ENCODE data around the gene TELO2.

DNA sequence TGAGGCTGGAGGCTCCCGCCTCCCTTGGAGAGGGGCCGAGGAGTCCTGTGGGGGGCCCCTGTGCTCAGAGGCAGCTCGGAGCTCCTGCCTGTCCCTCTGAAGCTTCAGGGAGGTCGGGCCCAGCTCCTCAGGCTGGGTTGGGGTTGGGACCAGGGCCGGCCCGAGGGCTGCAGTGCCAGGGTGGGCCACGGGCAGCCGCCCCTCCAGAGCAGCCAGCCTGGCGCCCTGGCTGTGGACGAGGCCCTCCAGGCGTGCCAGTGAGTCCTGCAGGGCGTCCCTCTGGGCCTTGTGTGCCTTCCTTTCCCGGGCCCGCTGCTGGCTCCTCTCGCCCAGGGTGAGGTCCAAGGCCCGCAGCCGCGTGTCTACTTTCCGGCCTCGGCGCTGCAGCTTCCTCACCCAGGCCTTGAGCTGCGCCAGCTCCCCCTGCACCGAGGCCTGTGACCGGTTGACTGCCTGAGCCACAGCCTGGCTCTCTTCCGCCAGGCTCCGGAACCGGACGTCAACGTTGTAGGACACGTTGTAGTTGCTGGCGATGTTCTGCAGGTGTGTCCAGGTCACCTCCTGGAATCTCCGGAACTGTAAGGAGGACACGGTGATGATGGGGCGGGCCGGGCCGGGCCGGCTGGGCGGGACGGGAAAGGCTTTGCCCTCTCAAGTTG, 5.6 kb upstream of the TELO2 start:
- TF ChIP-seq POLR2A (IDR thresholded peaks at IDR 0.05; ENCODE audit: low read length) (no peak), CHD2 (IDR thresholded peaks at IDR 0.05; ENCODE audit: low read length, partially characterized antibody) (no peak), NPAS2 (CRISPR knock-in tag; IDR thresholded peaks at IDR 0.05; ENCODE audit: borderline replicate concordance) (no peak)
- TF ChIP-seq, protein P1, sequence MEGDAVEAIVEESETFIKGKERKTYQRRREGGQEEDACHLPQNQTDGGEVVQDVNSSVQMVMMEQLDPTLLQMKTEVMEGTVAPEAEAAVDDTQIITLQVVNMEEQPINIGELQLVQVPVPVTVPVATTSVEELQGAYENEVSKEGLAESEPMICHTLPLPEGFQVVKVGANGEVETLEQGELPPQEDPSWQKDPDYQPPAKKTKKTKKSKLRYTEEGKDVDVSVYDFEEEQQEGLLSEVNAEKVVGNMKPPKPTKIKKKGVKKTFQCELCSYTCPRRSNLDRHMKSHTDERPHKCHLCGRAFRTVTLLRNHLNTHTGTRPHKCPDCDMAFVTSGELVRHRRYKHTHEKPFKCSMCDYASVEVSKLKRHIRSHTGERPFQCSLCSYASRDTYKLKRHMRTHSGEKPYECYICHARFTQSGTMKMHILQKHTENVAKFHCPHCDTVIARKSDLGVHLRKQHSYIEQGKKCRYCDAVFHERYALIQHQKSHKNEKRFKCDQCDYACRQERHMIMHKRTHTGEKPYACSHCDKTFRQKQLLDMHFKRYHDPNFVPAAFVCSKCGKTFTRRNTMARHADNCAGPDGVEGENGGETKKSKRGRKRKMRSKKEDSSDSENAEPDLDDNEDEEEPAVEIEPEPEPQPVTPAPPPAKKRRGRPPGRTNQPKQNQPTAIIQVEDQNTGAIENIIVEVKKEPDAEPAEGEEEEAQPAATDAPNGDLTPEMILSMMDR (IDR thresholded peaks at IDR 0.05): no peak

Data from A549 (cell line).